Uterus (tissue), 2 donors: ENCODE data around the gene RAX2.

Experiments used
- POLR2A ChIP-seq, 2 donors: fragments of 450-650 bp; IDR thresholded peaks; one replicate each; pipeline ENCODE4 v1.6.1; 2016; ENCODE audit warnings: antibody characterized with exemption in 2 of 2, mild to moderate bottlenecking in 1 of 2, moderate library complexity in 1 of 2
- TF ChIP-seq, protein P1 (sequence below), 4 experiments: fragments of 200-600 bp in 2 of 4; fragments of 450-650 bp in 2 of 4; sonication (generic) in 2 of 4; IDR thresholded peaks; one replicate each; pipeline ENCODE4 v1.5.1; 2016 to 2019; ENCODE audit warnings: antibody characterized with exemption in 4 of 4, mild to moderate bottlenecking in 2 of 4, moderate library complexity in 1 of 4

DNA sequence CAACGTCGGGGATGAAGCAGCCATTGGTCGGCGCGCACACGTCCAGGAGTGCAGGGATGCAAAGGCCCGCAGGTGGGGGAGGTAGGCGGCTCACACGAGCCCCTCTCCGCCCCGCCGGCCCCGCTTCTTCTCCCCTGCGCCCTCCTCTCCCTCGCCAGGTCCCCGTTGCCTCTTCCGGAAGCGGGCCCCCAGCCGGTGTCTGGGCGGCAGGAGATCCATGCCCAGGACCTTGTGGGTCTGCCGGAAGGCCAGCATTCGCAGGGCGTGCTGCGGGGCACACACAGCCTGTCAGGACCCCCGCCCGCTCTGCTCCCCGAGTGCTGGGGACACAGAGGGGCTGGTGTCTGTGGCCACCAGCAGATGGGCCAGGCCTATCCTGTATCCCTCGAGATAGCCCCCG is 33.8 kb upstream of the RAX2 start:
- TF ChIP-seq, protein P1, sequence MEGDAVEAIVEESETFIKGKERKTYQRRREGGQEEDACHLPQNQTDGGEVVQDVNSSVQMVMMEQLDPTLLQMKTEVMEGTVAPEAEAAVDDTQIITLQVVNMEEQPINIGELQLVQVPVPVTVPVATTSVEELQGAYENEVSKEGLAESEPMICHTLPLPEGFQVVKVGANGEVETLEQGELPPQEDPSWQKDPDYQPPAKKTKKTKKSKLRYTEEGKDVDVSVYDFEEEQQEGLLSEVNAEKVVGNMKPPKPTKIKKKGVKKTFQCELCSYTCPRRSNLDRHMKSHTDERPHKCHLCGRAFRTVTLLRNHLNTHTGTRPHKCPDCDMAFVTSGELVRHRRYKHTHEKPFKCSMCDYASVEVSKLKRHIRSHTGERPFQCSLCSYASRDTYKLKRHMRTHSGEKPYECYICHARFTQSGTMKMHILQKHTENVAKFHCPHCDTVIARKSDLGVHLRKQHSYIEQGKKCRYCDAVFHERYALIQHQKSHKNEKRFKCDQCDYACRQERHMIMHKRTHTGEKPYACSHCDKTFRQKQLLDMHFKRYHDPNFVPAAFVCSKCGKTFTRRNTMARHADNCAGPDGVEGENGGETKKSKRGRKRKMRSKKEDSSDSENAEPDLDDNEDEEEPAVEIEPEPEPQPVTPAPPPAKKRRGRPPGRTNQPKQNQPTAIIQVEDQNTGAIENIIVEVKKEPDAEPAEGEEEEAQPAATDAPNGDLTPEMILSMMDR (IDR thresholded peaks at IDR 0.05), result no peak
- TF ChIP-seq POLR2A (IDR thresholded peaks at IDR 0.05), result no peak
